ENCODE data around the gene CYP8B1. TPM values are rescaled to one million over a fixed set of nuclear protein-coding genes. Genes with fewer than 3 reads are reported as not detected.

CYP8B1 gene
- total RNA-seq, 4 donors from 2014 or later: not detected

GRCh38 chr3:42898896-42899675 lies 23.4 kb upstream of the CYP8B1 start:
- Histone ChIP-seq H3K4me1 (peaks cover 0 to 30% (median 0%) of the 10 kb centered on the region in 3 donors), H3K36me3 (no peaks in the 10 kb centered on the region), H3K9me3 (no peaks in the 10 kb centered on the region), H3K27me3 (no peaks in the 10 kb centered on the region), H3K27ac (peak overlapping the region in 3 of 4 donors; percentile 55 to 80 (median 76)), H3K4me3 (no peak overlapping the region)
- intact Hi-C loops (cut with DNase I): no loop called here
- no peak for DNase-seq
- TF ChIP-seq POLR2A (IDR thresholded peaks at IDR 0.05) (no peak), CTCF (IDR thresholded peaks at IDR 0.05) (peak in 1 of 6 experiments; percentile 23)

GRCh38 chr3:42895580-42895868 lies 19.8 kb upstream of the CYP8B1 start:
- Histone ChIP-seq H3K36me3 (no peaks in the 10 kb centered on the region), H3K27me3 (no peaks in the 10 kb centered on the region), H3K4me3 (no peak overlapping the region), H3K27ac (no peak overlapping the region), H3K4me1 (peaks cover 0 to 30% (median 0%) of the 10 kb centered on the region in 3 donors), H3K9me3 (no peaks in the 10 kb centered on the region)
- no peak for TF ChIP-seq POLR2A (IDR thresholded peaks at IDR 0.05)
- no peak for TF ChIP-seq CTCF (IDR thresholded peaks at IDR 0.05)
- intact Hi-C loops (cut with DNase I): no loop called here
- DNase-seq: no peak

- DNase-seq: no peak
- Histone ChIP-seq H3K36me3 (no peaks in the 10 kb centered on the region), H3K4me3 (no peak overlapping the region), H3K9me3 (no peaks in the 10 kb centered on the region), H3K4me1 (peaks cover 0 to 32% (median 0%) of the 10 kb centered on the region in 3 donors), H3K27ac (no peak overlapping the region), H3K27me3 (no peaks in the 10 kb centered on the region)
- WGBS, 2 donors: 69 to 75% methylated on average over 3 of the region's 3 CpGs
- intact Hi-C loops (cut with DNase I): no loop called here
- no peak for TF ChIP-seq POLR2A (IDR thresholded peaks at IDR 0.05)
- no peak for TF ChIP-seq CTCF (IDR thresholded peaks at IDR 0.05)
Observed at GRCh38 chr3:42894698-42895579, 19.3 kb upstream of the CYP8B1 start.

GRCh38 chr3:42892807-42893206 lies 17.1 kb upstream of the CYP8B1 start:
- Histone ChIP-seq H3K27ac (no peak overlapping the region), H3K9me3 (no peaks in the 10 kb centered on the region), H3K4me3 (no peak overlapping the region), H3K27me3 (no peaks in the 10 kb centered on the region), H3K36me3 (no peaks in the 10 kb centered on the region), H3K4me1 (peaks cover 0 to 28% (median 0%) of the 10 kb centered on the region in 3 donors)
- TF ChIP-seq POLR2A (IDR thresholded peaks at IDR 0.05): no peak
- TF ChIP-seq CTCF (IDR thresholded peaks at IDR 0.05): no peak
- WGBS, 2 donors: 63 to 92% methylated on average over 1 of the region's 1 CpG
- intact Hi-C loops (cut with DNase I): no loop called here
- DNase-seq: no peak

- peak overlapping the region in 1 of 4 donors; percentile 26 for H3K27ac ChIP-seq
- no peaks in the 10 kb centered on the region for H3K36me3 ChIP-seq
- no peaks in the 10 kb centered on the region for H3K27me3 ChIP-seq
- no peak for TF ChIP-seq POLR2A (IDR thresholded peaks at IDR 0.05)
- no peak for TF ChIP-seq CTCF (IDR thresholded peaks at IDR 0.05)
- no peak overlapping the region for H3K4me3 ChIP-seq
- peaks cover 0 to 28% (median 0%) of the 10 kb centered on the region in 3 donors for H3K4me1 ChIP-seq
- H3K9me3 ChIP-seq: no peaks in the 10 kb centered on the region
- DNase-seq: no peak
- 78 to 80% methylated on average over 1 of the region's 1 CpG for WGBS, 2 donors
- intact Hi-C loops (cut with DNase I): no loop called here
Observed at GRCh38 chr3:42892169-42892568, 16.5 kb upstream of the CYP8B1 start.

Data from esophagus squamous epithelium (tissue), 5 donors.